CD4-positive, alpha-beta T cell treated with Interleukin-15 for 1 hour (primary cell): ENCODE measurements around the gene OR13C5.
"Not testable (repeated sequence)": the region's sequence is repeated elsewhere in the genome, so short reads cannot be mapped to it uniquely, and the experiment has no call there.

Experiments used
- DNase-seq: peaks from one replicate; pipeline ENCODE4 v3.0.0-alpha.2; 2020

Gene OR13C5, protein sequence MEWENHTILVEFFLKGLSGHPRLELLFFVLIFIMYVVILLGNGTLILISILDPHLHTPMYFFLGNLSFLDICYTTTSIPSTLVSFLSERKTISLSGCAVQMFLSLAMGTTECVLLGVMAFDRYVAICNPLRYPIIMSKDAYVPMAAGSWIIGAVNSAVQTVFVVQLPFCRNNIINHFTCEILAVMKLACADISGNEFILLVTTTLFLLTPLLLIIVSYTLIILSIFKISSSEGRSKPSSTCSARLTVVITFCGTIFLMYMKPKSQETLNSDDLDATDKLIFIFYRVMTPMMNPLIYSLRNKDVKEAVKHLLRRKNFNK

DNA sequence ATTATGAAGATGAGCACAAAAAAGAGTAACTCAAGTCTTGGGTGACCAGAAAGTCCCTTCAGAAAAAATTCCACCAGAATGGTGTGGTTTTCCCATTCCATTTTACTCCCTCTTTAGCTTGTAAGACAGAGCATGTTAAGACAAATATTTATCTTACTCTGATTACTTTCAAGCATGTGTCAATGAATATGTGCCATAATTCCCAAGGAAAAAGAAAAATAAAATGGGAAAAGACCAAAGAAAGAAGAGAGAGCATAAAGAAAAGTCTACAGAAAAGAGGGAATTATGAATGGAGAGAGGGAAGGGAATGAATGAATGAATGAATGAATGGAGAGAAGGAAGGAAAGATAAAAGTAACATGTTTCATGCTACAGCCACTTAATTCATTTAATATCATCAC lies at the start of gene OR13C5:
OR13C5 (minus strand) TSS at position 101 of the 400 bp plus-strand sequence; CDS start at position 101, 0 bp downstream.
- not testable (repeated sequence) for DNase-seq

DNA sequence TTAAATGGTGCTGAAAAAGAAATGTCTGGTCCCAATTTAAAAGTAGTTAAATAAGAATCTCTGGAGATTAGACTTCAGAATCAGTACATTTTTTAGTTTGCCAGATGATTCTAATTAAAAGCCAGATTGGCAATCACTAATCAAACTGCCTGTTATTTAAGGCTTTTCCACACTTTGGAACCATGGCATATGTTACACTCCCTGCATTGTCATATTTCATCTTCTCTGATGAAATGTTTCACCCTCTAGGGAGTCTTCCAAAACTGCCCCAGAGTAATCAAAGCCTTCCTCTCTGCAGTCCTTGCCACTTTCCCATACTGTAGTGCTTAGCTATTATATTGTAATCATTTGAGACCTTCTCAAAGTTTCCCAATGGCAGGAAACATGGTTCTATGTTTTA lies 36.2 kb upstream of the OR13C5 start:
- no peak for DNase-seq

DNA sequence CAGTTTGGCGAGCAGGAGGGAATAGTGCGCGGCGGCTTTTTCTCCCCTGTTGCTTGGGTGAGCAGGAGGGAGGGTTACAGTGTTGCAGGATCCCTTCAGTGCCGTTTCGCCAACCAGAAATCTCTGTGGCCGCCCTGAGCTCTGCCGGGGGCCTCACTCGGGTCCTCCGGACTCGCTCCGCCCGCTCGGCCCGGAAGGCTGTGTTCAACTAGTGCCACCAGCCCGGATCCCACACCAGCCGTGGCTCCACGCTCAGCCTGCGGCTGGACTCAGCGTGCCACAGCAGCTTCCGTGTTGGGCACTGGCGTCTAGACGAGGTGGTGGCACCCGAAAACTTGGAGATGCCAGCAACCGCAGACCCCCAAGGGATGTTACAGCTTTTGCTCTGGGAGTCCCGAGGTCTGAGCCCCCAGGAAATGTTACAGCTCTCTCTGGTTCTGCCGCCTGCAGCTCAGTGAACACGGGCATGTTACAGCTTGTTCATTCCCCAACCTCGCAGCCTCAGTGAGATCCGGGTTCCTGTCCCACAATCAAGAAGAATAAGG lies 34.8 kb upstream of the OR13C5 start:
- DNase-seq: no peak

- DNase-seq: not testable (repeated sequence)
Observed at GRCh38 chr9:104625964-104626363, 26.8 kb upstream of the OR13C5 start.

DNA sequence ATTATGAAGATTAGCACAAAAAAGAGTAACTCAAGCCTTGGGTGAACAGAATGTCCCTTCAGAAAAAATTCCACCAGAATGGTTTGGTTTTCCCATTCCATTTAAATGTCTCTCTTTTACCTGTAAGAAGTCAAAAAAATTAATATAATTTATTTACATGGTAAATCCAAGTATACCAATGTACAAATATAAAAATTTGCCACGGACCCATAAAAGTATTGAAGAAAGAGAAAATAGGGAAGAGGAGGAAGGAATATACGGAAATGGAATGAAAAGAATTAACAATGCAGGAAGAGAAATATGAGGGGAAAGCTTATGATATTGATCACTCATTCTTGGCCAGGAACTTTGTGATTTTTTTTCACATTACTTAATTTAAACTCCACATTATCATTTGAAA lies 18.9 kb upstream of the OR13C5 start, which contains the start of gene OR13C9:
OR13C9 (minus strand) TSS at position 101 of the 400 bp plus-strand sequence; CDS start at position 101, 0 bp downstream.
- no peak for DNase-seq

GRCh38 chr9:104617418-104617817 lies 18.2 kb upstream of the OR13C5 start:
- DNase-seq: no peak

GRCh38 chr9:104611213-104611612 lies 12.0 kb upstream of the OR13C5 start:
- DNase-seq: no peak

DNA sequence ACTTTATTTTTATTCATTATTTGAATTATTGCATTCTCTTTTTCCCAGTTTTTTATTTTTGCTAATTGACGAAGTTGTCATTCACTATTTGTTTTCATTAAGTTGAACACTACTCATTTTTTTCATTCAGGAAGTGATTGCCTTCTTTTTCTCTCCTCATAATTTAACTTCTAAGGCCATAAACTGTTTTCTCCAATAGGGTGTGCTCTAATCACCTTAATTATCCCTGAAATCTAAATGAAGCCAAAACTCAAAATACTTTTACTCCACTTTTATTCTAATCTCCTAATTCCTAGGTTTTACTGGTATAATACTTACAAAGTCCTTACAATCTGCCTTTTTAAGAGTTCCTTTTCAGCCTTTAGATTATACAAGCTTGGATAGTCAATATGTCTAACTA lies 9.1 kb upstream of the OR13C5 start:
- DNase-seq: no peak

- no peak for DNase-seq
Observed at GRCh38 chr9:104606152-104606551, 6.9 kb upstream of the OR13C5 start.

- not testable (repeated sequence) for DNase-seq
Observed at GRCh38 chr9:104605527-104605926, 6.3 kb upstream of the OR13C5 start, which contains the start of gene OR13C2. TSS of gene OR13C2 (minus strand) at chr9:104605627. CDS start at chr9:104605627, 0 bp downstream.

GRCh38 chr9:104604801-104605200 lies 5.6 kb upstream of the OR13C5 start:
- DNase-seq: no peak

DNA sequence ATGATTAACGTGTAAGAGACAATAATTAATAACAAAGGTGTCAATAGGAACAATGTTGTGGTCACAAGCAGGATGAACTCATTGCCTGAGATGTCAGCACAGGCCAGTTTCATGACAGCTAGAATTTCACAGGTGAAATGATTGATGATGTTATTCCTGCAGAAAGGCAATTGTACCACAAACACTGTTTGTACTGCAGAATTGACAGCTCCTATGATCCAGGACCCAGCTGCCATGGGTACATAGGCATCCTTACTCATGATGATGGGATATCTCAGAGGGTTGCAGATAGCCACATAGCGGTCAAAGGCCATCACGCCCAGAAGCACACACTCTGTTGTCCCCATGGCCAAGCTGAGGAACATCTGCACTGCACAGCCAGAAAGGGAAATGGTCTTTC lies 464 bp downstream of the OR13C5 start:
- not testable (repeated sequence) for DNase-seq

- no peak for DNase-seq
Observed at GRCh38 chr9:104589626-104590025, 9.6 kb downstream of the OR13C5 start.

- no peak for DNase-seq
Observed at GRCh38 chr9:104586496-104587180, 12.6 kb downstream of the OR13C5 start.

DNA sequence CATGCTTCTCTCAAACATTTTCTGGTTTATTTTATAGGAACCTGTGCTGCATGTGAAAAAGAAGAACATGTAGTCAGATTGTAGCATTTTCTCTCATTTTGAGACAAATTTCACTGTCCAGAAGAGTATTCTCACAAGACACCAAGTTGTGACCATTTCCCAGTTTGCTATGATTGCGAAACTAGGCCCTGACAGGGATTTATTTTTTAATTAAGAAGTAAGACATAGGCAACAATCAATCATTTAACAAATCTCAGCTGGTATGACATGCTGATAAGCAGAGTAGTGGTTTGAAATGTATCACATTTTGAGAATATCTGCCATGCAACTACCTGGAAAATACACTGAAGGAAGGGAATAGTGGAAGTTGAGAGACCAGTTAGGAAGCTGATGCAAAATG lies 18.7 kb downstream of the OR13C5 start:
- no peak for DNase-seq

DNA sequence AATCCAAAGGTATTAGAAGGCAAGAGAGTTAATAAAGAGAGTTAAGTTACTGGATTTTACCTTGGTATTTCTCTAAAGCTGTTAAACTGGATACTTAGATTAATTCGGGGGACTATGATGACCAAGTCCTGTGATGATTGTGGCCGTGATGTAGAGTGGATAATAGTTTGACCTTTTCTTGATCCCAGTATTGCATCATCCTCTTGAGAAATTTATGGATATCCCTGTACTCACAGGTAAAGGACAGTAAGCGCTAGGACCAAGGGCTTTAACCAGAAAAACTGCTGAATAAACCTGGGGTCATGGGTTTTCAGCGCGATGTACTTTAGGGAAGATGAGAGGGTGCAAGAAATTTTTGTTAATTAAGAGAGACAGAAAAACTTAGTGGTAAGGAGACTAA lies 21.9 kb downstream of the OR13C5 start:
- DNase-seq: no peak

GRCh38 chr9:104575456-104575855 lies 23.8 kb downstream of the OR13C5 start:
- no peak for DNase-seq

DNA sequence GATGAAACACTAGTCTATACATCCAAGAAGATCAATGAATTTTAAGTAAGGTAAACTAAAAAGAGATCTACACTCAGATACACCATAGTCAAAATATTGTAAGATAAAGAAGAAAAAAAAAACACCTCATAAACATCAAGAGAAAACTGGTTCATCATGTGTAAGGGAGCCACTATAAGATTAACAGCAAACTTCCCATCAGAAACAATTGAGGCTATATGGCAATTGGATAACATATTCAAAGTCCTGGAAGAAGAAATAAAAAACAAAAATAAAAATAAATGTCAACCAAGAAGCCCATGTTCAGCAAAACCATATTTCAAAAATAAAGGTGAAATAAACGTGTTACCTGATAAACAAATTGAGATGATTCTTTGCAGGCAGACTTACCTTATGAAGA lies 26.6 kb downstream of the OR13C5 start:
- no peak for DNase-seq

DNA sequence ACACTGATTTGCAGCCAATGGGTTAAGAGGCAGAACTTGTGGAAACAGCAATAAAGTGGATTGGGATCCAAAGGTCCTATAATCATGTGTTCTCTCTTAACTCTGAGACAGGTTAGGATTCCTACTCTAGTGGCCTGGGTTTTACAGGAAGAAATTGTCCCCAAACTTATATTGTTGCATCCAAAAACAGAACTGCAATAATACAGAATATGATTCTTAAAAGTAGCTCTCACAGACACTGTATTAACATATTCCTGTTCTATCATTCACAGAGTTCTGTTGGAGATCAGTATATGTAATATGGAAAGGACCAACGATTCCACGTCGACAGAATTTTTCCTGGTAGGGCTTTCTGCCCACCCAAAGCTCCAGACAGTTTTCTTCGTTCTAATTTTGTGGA lies 30.3 kb downstream of the OR13C5 start, which contains the start of gene OR13C8:
OR13C8 (plus strand) TSS at position 301 of the 400 bp plus-strand sequence; CDS start at position 301, 0 bp downstream.
- DNase-seq: no peak

GRCh38 chr9:104564358-104564757 lies 34.9 kb downstream of the OR13C5 start:
- no peak for DNase-seq

GRCh38 chr9:104556830-104557634 lies 42.2 kb downstream of the OR13C5 start:
- DNase-seq: no peak

DNA sequence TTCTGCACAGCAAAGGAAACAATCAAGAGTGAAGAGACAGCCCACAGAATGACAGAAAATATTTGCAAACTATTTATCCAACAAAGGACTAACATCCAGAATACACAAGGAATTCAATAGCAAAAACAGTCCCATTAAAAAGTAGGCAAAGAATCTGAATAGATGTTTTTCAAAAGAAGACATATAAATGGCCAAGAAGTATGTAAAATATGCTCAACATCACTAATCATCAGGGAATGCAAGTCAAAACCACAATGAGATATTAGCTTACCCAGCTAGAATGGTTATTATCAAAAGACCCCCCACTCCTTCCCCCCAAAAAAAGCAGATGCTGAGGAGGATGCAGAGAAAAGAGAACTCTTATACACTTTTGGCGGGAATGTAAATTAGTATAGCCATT lies 43.7 kb downstream of the OR13C5 start:
- no peak for DNase-seq

- no peak for DNase-seq
Observed at GRCh38 chr9:104553261-104553660, 46.0 kb downstream of the OR13C5 start.
